ENCODE results near the gene TMEM141. TPM values are rescaled to one million over a fixed set of nuclear protein-coding genes. Genes with fewer than 3 reads are reported as not detected.

Gene TMEM141
- total RNA-seq, 6 experiments from 2014 or later, result 46.5 to 105 (median 56.7) TPM

DNA sequence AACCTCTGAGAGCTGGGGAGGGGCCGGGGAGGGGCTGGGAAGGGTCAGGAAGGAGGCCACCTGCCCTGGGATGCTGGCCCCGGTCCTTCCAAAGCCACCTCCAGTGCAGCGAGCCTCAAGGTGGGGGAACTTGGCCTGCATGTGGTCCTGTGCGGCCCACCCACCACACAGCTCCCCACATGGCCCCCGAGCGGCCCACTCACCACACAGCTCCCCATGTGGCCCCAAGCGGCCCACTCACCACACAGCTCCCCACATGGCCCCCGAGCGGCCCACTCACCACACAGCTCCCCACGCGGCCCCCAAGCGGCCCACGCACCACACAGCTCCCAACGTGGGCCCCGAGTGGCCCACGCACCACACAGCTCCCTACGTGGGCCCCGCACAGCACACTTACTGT, 46.4 kb upstream of the TMEM141 start:
- ATAC-seq, result no peak
- no peaks in the 10 kb centered on the region for H3K27me3 ChIP-seq
- no peak overlapping the region for H3K4me3 ChIP-seq
- H3K27ac ChIP-seq, result no peak overlapping the region
- 78% methylated on average over 6 of the region's 18 CpGs for WGBS (ENCODE audit: insufficient coverage, low coverage, low lambda C conversion rate, missing lambda C conversion rate)
- H3K36me3 ChIP-seq, result no peaks in the 10 kb centered on the region
- H3K9me3 ChIP-seq, result no peaks in the 10 kb centered on the region
- intact Hi-C loops (cut with DNase I), result no loop called here
- no peak for DNase-seq
- TF ChIP-seq, protein P1, sequence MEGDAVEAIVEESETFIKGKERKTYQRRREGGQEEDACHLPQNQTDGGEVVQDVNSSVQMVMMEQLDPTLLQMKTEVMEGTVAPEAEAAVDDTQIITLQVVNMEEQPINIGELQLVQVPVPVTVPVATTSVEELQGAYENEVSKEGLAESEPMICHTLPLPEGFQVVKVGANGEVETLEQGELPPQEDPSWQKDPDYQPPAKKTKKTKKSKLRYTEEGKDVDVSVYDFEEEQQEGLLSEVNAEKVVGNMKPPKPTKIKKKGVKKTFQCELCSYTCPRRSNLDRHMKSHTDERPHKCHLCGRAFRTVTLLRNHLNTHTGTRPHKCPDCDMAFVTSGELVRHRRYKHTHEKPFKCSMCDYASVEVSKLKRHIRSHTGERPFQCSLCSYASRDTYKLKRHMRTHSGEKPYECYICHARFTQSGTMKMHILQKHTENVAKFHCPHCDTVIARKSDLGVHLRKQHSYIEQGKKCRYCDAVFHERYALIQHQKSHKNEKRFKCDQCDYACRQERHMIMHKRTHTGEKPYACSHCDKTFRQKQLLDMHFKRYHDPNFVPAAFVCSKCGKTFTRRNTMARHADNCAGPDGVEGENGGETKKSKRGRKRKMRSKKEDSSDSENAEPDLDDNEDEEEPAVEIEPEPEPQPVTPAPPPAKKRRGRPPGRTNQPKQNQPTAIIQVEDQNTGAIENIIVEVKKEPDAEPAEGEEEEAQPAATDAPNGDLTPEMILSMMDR (IDR thresholded peaks at IDR 0.05), result no peak
- no peak for TF ChIP-seq POLR2A (IDR thresholded peaks at IDR 0.05)
- H3K4me1 ChIP-seq, result peaks cover 0 to 5% (median 0%) of the 10 kb centered on the region in 4 donors

GRCh38 chr9:136745389-136746154, 45.6 kb upstream of the TMEM141 start:
- TF ChIP-seq, protein P1 (IDR thresholded peaks at IDR 0.05), result no peak
- no peak for TF ChIP-seq POLR2A (IDR thresholded peaks at IDR 0.05)
- no peak for ATAC-seq
- Histone ChIP-seq H3K9me3 (no peaks in the 10 kb centered on the region), H3K4me3 (no peak overlapping the region), H3K4me1 (peaks cover 0 to 5% (median 0%) of the 10 kb centered on the region in 4 donors), H3K27me3 (no peaks in the 10 kb centered on the region), H3K36me3 (no peaks in the 10 kb centered on the region), H3K27ac (no peak overlapping the region)
- intact Hi-C loops (cut with DNase I), result no loop called here
- 66% methylated on average over 13 of the region's 23 CpGs for WGBS (ENCODE audit: insufficient coverage, low coverage, low lambda C conversion rate, missing lambda C conversion rate)
- DNase-seq, result no peak

DNA sequence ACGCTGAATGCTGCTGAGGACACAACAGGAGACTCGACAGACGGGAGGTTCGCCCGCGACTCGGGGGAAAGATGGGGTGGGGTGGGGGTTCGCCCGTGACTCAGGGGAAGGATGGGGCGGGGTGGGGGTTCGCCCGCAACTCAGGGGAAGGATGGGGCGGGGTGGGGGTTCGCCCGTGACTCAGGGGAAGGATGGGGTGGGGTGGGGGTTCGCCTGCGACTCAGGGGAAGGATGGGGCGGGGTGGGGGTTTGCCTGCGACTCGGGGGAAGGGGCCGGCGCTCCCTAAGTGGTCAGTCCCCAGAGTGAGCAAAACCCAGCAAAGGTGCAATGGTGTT, 45.0 kb upstream of the TMEM141 start:
- intact Hi-C loops (cut with DNase I), result no loop called here
- Histone ChIP-seq H3K27me3 (no peaks in the 10 kb centered on the region), H3K36me3 (no peaks in the 10 kb centered on the region), H3K9me3 (no peaks in the 10 kb centered on the region), H3K4me3 (no peak overlapping the region), H3K27ac (no peak overlapping the region), H3K4me1 (peaks cover 0 to 2% (median 0%) of the 10 kb centered on the region in 4 donors)
- TF ChIP-seq, protein P1 (IDR thresholded peaks at IDR 0.05), result no peak
- TF ChIP-seq POLR2A (IDR thresholded peaks at IDR 0.05), result no peak
- no peak for DNase-seq
- 63% methylated on average over 22 of the region's 22 CpGs for WGBS (ENCODE audit: insufficient coverage, low coverage, low lambda C conversion rate, missing lambda C conversion rate)
- ATAC-seq, result no peak

GRCh38 chr9:136746621-136747020, 44.5 kb upstream of the TMEM141 start:
- no peak for TF ChIP-seq POLR2A (IDR thresholded peaks at IDR 0.05)
- TF ChIP-seq, protein P1 (IDR thresholded peaks at IDR 0.05), result no peak
- WGBS (ENCODE audit: insufficient coverage, low coverage, low lambda C conversion rate, missing lambda C conversion rate), result no CpG with 5 or more reads among the region's 18 CpGs
- no peak overlapping the region for H3K4me3 ChIP-seq
- DNase-seq (no peak), ATAC-seq (no peak)
- H3K9me3 ChIP-seq, result no peaks in the 10 kb centered on the region
- H3K27me3 ChIP-seq, result no peaks in the 10 kb centered on the region
- intact Hi-C loops (cut with DNase I), result no loop called here
- H3K27ac ChIP-seq, result no peak overlapping the region
- no peaks in the 10 kb centered on the region for H3K4me1 ChIP-seq
- no peaks in the 10 kb centered on the region for H3K36me3 ChIP-seq
